HG03045 (cell line): ENCODE results near the gene FKBP8.

ENCODE experiments used
- ATAC-seq: cut with Tn5 transposase; IDR thresholded peaks from one replicate; pipeline ENCODE4 v1.9.1; 2021; ENCODE audit warnings: mild to moderate bottlenecking, moderate library complexity; ENCODE audit not compliant: unreplicated experiment

The FKBP8 gene

DNA sequence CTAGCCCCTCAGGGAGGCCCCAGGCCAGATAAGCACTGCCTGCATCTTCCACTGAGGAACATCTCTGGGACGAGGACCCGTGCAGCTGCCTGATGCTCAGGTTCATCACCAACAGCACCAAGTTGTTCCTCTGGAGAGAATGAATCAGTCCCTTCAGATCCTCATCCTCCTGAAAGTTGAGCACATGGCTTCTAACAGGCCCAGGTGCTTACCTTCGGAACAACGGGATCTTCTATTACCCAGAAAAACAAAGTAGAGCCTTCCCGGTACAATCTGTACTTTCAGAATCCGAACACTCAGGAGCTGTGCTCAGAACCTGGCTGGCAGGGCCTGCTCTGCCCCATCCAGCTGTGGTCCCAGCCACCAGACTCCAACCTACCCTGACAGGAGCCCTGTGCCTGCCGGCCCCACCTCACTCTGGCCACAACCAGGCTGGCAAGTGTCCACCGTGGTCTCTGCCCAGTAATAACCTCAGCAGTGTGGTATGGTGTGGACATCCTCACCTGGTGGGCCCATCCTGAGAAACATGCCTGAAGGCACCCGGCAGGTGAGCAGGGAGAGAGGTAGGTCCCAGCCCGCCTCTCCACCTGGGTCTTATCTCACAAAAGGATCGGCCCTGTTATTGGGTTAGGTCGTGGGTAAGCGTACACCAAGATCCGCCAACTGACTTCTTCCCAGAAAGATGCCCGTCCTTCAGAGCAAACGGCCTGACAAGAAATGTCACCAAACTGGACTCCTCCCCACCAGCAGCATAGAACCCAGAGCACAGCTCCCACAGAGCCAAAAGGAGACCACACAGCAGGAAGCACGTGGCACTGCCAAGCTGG is 55.6 kb downstream of the FKBP8 start:
- no peak for ATAC-seq

GRCh38 chr19:18486746-18487145 is 56.6 kb downstream of the FKBP8 start:
- ATAC-seq: no peak

- no peak for ATAC-seq
Observed at GRCh38 chr19:18484992-18485391, 58.4 kb downstream of the FKBP8 start.

DNA sequence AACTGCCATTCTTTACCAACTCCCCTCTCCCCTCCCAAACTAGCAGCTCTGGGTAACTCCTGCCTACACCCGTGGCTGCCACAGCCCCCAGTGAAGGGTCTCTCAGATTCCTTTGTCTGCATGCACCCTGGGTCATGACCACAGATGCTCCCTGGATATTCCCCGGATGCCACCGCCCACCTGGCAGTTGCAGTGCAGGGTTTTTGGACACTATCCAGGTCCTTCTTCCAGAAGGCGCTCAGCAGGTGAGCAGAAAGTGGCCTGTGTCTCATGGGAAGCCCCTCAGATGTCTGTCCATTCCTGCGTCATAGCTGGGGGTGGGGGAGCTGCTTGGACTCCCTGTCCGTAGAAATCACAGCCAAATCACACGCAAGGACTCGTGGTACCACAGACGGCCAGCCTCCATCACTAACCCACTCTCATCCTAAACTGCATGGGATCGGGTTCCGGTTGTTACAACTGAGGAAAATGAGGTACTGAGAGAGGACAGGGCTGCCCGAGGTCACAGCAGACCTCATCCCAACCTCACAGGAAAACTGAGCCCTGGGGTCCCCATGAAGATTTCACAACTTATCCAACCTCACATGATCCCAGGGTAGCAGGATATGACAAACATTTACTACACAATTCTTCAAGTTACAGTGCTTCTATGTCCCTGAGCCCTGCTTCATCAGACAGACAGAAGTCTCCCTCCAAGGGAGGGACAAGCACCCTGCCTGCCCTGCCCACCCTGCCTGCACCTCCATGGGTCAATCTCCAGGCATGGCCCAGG is 60.1 kb downstream of the FKBP8 start:
- ATAC-seq: no peak
